Measurements from ENCODE around the gene RAD21L1.
A peak's percentile ranks its signal among the peaks of the same experiment; 100 is the strongest.

RAD21L1 gene

DNA sequence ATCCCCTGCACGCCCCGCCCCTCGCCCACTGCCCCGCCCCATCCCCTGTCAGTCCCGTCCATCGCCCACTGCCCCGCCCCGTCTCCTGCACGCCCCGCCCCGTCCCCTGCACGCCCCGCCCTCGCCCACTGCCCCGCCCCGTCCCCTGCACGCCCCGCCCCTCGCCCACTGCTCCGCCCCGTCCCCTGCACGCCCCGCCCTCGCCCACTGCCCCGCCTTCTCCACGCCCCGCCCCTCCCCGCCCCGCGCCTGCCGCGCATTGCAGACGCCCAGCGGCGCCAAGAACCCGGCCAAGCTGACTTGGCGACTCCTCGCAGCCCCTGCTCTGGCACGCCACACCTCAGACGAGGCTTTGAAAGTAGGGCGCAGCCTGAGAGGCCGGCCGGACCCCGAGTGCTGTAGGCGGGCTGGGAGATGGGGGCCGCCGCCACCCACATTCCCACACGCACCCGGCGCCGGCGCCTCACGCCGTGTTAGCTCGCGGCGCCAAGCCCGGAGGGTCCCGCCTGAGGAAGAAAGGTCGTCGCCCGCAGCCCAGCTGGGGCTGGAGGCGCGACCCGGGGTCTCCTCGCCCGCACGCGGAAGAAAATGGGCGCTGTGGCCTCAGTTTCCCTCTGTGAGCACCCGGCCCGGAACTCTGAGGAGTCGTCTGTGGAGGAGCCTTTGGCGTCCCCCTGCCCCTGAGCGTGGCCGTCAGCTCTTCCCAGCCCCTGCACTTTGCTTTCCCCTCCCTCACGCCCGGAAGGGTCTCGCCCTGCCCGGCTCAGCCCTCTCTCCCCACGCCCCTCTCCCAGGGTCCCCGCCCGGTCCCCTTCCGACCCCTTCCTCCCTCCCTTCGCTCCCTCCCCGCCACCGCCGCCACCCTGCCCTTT, at the start of gene RAD21L1:
Gene RAD21L1, plus strand, starts transcription at position 262 of the 872 bp plus-strand sequence. CDS start 2,410 bp downstream, outside the sequence.
- DNase-seq (ENCODE audit: low read depth in 1 of 2, low spot score in 1 of 2), result peak; percentile 84 to 85
- in situ Hi-C loops (cut with HindIII; ENCODE audit: low pct_unique_long_range_greater_than_20kb, low sequenced_read_pairs), result no loop called here
- TF ChIP-seq JUND (IDR thresholded peaks at IDR 0.05; ENCODE audit: low read depth), result no peak

DNA sequence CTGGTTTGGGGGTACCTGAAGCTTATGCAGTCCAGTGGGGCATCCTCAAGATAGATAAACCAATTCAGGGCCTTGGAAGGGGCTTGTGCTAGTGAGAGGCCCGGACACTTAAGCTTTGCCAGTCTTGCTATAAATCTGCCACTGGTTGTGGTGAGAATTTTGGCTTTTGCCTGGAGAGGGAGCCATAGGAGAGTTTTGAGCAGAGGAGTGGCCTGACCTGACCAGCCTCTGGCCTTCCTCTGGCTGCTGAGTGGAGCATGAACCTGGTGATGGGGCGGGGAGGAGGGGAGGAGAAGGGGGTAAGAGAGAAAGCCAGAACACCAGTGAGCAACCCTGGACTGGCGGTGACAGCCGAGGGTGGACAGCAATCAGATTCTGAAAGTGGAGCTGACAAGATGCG, 48.2 kb upstream of the RAD21L1 start:
- DNase-seq (ENCODE audit: low read depth in 1 of 2, low spot score in 1 of 2), result peak in 1 of 2 experiments; percentile 50
- TF ChIP-seq JUND (IDR thresholded peaks at IDR 0.05; ENCODE audit: low read depth), result no peak
- in situ Hi-C loops (cut with HindIII; ENCODE audit: low pct_unique_long_range_greater_than_20kb, low sequenced_read_pairs), result no loop called here

DNA sequence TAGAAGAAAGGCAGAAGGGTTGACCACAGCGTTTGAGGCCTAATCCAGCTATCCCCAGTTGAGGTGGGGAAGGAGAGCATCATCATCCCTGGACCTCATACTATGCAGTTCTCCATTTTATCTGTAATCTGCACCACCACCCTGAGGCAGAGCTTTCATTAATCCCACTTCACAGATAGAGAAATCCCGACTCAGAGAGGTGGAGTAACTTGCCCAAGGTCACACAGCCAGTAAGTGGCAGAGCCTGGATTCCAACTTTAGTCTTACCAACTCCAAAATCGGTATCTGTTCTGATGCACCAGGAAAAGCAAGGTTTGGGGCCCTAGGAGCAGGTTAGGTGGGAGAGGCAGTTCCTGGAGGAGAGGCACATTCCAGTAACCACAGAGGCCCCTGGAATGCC, 47.7 kb upstream of the RAD21L1 start:
- DNase-seq (ENCODE audit: low read depth in 1 of 2, low spot score in 1 of 2), result no peak
- in situ Hi-C loops (cut with HindIII; ENCODE audit: low pct_unique_long_range_greater_than_20kb, low sequenced_read_pairs), result no loop called here
- no peak for TF ChIP-seq JUND (IDR thresholded peaks at IDR 0.05; ENCODE audit: low read depth)

DNA sequence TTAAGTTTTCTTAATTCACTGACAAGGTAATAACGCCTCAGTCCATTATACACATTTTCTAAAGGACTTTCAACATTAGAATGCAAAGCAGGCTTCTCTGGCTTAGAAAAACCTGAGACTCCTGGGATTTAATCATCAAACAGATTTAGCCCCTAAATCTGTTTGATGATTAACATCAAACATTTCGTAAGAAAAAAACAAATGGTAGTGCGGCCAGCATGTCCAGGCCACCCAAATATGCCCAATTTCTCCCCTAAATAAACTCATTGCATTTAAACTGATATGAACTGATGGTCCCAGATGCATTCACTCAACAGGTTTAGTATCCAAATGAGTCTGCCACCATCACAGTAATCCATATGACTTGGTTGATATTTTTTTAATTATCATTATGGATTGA, 47.2 kb upstream of the RAD21L1 start:
- DNase-seq (ENCODE audit: low read depth in 1 of 2, low spot score in 1 of 2), result no peak
- no peak for TF ChIP-seq JUND (IDR thresholded peaks at IDR 0.05; ENCODE audit: low read depth)
- in situ Hi-C loops (cut with HindIII; ENCODE audit: low pct_unique_long_range_greater_than_20kb, low sequenced_read_pairs), result no loop called here

DNA sequence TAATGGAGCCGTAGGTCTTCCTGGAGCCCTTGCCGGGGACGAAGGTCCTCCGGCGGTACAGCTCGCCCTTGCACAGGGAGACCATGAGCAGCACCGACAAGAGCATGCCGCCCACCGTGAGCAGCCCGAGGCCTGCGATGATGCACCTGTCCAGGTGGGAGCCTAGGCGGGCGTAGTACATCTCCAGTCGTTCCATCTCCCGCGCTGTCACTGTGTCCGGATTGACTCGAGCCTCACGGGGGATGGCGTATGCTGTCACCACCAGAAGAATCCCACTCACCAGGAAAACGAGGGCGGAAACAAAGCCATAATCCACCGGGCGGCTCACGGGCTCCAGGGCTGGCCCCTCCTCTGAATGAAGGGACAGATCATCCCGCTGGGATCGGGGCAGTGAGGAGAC, 44.9 kb upstream of the RAD21L1 start:
- no peak for TF ChIP-seq JUND (IDR thresholded peaks at IDR 0.05; ENCODE audit: low read depth)
- in situ Hi-C loops (cut with HindIII; ENCODE audit: low pct_unique_long_range_greater_than_20kb, low sequenced_read_pairs), result no loop called here

DNA sequence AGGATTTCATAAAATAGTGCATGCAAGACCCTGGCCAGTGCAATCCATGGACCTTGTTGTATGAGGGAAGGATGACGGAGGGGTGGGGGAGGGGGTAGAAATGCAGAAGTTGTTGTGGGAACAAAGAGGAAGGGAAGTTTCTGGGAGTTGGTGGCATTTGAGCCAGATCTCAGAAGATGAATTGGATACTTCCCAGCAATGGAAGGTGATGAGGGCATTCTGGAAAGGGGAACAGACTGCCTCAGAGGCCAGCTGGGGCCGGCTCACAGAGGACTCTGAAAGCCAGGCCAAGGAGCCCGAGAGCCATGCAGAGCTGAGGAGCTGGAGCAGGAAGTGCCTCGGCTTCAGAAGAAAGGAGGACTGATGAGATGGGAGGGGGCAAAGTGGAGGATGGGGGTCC, 43.7 kb upstream of the RAD21L1 start:
- TF ChIP-seq JUND (IDR thresholded peaks at IDR 0.05; ENCODE audit: low read depth), result no peak
- DNase-seq (ENCODE audit: low read depth in 1 of 2, low spot score in 1 of 2), result no peak
- in situ Hi-C loops (cut with HindIII; ENCODE audit: low pct_unique_long_range_greater_than_20kb, low sequenced_read_pairs), result no loop called here

More for the DNA sequence above, 44.9 kb upstream of the RAD21L1 start:
- DNase-seq (ENCODE audit: low read depth in 1 of 2, low spot score in 1 of 2), result no peak

DNA sequence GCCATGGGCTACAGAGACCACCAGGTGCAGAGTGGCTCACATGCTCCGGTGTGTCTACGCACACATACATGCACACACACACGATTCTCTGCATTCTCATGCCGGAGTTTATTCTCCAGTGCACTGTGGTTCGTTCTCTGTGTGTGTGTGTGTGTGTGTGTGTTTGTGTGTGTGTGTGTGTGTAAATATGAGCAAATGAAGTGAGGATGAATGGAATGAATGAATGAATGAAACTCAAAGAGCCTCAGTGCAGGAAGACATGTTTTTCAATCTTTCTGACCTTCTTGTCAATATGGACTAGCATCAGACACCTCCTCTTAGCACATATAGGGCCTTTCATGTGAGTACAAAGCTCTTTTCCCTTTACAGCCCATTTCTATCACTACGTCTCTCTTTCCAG, 42.7 kb upstream of the RAD21L1 start:
- TF ChIP-seq JUND (IDR thresholded peaks at IDR 0.05; ENCODE audit: low read depth), result no peak
- in situ Hi-C loops (cut with HindIII; ENCODE audit: low pct_unique_long_range_greater_than_20kb, low sequenced_read_pairs), result no loop called here
- DNase-seq (ENCODE audit: low read depth in 1 of 2, low spot score in 1 of 2), result no peak

DNA sequence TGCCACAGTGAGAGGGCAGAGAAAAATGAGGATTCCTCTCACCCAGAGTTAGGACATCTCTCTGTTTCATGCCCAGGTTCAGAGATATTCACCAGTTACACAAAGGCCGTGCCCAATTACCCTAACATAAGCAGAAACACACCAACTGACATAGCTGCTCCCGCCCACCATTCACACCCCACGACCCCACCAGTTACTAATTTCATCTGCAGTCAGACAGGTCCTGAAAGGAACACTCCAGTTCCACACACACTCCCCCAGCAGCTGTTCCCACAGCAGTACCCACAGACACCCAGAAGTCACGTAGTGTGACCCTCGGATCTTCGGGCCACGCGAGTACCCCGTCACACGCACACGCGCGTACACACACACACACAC, 41.6 kb upstream of the RAD21L1 start:
- in situ Hi-C loops (cut with HindIII; ENCODE audit: low pct_unique_long_range_greater_than_20kb, low sequenced_read_pairs), result no loop called here
- TF ChIP-seq JUND (IDR thresholded peaks at IDR 0.05; ENCODE audit: low read depth), result no peak
- no peak for DNase-seq (ENCODE audit: low read depth in 1 of 2, low spot score in 1 of 2)

DNA sequence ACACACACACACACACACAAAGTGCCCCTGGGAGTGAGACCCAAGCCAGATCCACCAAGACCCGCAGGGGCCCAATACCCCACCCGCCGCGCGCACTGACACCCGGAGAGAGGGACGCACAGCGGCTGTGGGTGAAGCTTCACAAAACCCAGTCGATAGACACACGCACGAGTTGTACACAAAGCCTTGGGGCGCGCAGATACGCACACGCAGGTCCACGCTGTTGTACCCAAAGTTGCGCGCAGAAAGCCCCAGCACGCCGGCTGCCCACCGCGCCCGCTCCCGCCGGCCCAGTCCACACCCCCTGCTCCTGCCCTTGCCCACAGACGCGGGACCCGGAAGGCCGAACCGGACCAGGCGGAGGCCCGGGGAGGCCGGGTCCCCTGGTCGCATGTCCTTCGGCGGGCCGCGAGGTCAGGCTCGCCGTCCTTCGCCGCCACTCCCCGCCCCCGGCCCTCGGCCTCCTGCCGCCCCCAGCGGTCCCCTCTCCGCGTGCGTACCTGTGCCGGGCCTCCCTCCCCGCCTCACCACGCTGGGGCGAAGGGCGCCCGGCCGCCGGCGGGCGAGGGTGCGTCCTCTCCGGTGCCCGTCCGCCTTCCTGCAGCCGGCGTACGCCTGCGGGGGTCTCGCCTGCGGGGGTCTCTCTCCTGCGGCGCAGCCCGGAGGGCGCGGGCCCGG, 41.1 kb upstream of the RAD21L1 start, which contains the start of gene TMEM74B:
Gene TMEM74B, minus strand, starts transcription at position 344 of the 678 bp plus-strand sequence. CDS start 1,180 bp downstream, outside the sequence.
- DNase-seq (ENCODE audit: low read depth in 1 of 2, low spot score in 1 of 2), result no peak
- TF ChIP-seq JUND (IDR thresholded peaks at IDR 0.05; ENCODE audit: low read depth), result no peak
- in situ Hi-C loops (cut with HindIII; ENCODE audit: low pct_unique_long_range_greater_than_20kb, low sequenced_read_pairs), result no loop called here

DNA sequence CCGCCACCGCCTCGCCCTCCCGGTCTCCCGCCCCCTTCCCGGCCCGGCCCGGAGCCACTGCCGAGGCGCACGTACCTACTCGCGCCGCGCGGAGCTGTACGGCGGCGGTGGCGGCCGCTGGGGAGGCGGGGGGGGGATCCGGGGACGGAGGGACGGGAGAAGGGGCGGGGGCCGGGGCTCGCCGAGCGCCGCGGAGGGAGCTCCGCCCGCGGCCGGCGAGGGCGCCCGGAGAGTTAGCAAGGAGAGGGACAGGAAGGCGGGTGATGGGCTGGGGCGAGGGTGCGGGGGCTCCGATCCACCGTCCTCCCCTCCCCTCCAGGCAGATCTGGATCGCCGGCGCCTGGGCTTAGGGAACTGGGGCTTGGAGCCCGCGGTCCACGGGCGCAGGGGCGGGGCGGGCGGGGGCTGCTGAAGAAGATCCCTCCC, 40.5 kb upstream of the RAD21L1 start:
- DNase-seq (ENCODE audit: low read depth in 1 of 2, low spot score in 1 of 2), result peak in 1 of 2 experiments; percentile 21
- in situ Hi-C loops (cut with HindIII; ENCODE audit: low pct_unique_long_range_greater_than_20kb, low sequenced_read_pairs), result no loop called here
- no peak for TF ChIP-seq JUND (IDR thresholded peaks at IDR 0.05; ENCODE audit: low read depth)

DNA sequence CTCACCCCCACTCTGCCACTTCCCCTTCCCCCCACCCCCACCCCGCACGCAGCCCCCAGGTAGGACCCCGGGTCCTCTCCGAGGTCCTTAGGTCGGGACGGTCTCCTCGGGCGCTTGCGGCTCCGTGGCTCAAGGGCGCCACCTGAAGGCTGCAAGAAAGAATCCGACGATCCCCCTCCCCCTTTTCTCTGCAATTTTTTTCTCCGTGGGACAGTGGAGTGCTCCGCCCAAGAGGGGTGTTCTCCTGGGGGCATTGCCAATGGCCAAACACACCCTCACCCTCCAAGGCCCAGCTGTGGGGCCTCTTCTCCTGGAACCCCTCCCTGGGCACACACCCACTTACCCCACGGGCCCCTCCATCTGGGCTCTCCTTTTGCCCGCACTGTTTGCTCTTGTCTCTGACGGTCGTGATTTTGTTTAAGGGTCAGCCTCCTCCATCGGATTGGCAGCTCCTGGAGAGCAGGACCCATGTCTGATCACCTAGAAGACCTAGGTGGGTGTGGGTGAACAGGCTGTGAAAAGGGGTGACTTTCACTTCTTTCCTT, 40.0 kb upstream of the RAD21L1 start:
- in situ Hi-C loops (cut with HindIII; ENCODE audit: low pct_unique_long_range_greater_than_20kb, low sequenced_read_pairs), result no loop called here
- DNase-seq (ENCODE audit: low read depth in 1 of 2, low spot score in 1 of 2), result peak; percentile 45 to 57

DNA sequence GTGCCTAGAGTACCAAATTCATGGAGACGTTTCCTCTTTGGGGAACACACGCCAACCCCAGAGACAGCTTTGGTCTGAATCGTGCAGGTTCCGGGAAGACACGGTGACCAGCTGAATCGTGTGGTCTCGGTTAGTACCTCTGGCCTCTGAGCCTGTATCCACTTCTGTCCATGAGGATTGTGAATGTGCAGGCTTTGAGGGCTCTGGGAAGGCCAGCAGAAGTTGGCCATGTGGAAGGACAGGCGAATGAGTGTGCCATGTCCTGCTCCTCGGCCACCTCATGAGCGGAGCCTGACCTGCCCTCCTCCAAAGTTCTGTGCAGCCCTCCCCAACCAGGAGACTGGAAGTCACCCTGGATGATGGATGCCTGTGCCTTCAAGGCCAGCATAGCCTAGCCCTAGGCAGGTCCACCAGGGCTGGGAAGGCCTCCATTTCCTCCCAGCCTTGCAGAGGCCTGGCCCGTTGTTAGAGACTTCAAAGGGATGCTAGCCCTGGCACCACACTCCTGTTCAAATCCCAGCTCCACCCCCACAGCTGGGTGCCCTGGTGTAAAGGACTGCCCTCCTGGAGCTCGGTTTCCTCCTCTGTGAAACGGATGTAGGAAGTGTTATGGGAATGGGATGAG, 39.4 kb upstream of the RAD21L1 start:
- DNase-seq (ENCODE audit: low read depth in 1 of 2, low spot score in 1 of 2), result no peak
- TF ChIP-seq JUND (IDR thresholded peaks at IDR 0.05; ENCODE audit: low read depth), result no peak
- in situ Hi-C loops (cut with HindIII; ENCODE audit: low pct_unique_long_range_greater_than_20kb, low sequenced_read_pairs), result no loop called here

More for the DNA sequence above, 40.0 kb upstream of the RAD21L1 start:
- no peak for TF ChIP-seq JUND (IDR thresholded peaks at IDR 0.05; ENCODE audit: low read depth)

Measured in T47D (cell line).